Measurements from ENCODE around the gene WDR31. TPM values are rescaled to one million over a fixed set of nuclear protein-coding genes. Genes with fewer than 3 reads are reported as not detected.

WDR31 gene
- total and polyA plus RNA-seq, 4 donors = 1.8 to 7.0 (median 4.0) TPM

DNA sequence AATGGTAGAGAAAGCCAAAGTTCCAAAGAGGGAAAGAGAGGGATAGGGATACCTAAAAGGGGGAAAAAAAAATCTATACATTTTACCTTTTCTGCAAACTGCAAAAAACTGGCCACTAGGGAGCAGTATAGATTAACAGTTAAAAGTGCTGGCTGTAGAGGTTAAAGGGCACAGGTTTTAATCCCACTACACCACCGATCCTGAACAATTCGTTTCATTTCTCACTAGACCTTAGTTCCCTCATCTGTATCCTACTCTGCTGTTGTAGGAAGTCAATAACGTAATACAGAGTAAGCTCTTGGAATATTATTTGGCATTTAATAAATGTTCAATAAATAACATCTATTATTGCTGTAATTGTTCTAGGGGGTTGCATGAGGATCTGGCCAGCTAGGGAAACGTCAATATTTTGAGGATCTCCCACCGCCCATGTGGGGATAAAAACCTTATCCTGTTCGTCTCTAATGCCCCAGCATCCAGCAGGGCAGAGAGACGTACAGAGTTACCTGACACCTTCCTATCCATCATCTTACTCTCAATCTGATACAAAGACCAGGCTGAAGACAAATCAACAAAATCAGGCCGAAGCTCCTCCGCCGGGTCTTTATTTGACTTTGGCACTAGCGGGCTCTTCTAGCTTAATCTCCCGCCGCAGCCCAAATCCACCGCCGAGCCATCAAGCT is 65.5 kb downstream of the WDR31 start:
- H3K36me3 ChIP-seq (ENCODE audit: control insufficient read depth in 4 of 4, insufficient read depth in 4 of 4, low read length in 4 of 4) = peaks cover 19 to 40% (median 33%) of the 10 kb centered on the region in 4 donors
- H3K9me3 ChIP-seq (ENCODE audit: control insufficient read depth in 4 of 4, insufficient read depth in 3 of 4, low read length in 3 of 4) = no peaks in the 10 kb centered on the region
- DNase-seq = peak; percentile 23 to 82 (median 81)
- H3K9ac ChIP-seq (ENCODE audit: insufficient read depth in 1 of 2, low read length in 2 of 2) = peak overlapping the region; percentile 99
- H3K27me3 ChIP-seq (ENCODE audit: control insufficient read depth in 3 of 3, insufficient read depth in 3 of 3, low read length in 2 of 3) = no peaks in the 10 kb centered on the region
- H3K4me1 ChIP-seq (ENCODE audit: control insufficient read depth in 5 of 5, insufficient read depth in 5 of 5, low read length in 5 of 5) = peaks cover 0 to 18% (median 7%) of the 10 kb centered on the region in 5 donors
- 1 to 2% methylated on average over 15 of the region's 15 CpGs for WGBS, 2 donors
- peak overlapping the region; percentile 69 for H3K4me3 ChIP-seq
- ATAC-seq (ENCODE audit: insufficient read depth, low FRiP score) = peak; percentile 50
- H3K27ac ChIP-seq (ENCODE audit: low read depth in 1 of 2, low read length in 1 of 2) = peak overlapping the region; percentile 90 to 96
- TF ChIP-seq, protein P1, sequence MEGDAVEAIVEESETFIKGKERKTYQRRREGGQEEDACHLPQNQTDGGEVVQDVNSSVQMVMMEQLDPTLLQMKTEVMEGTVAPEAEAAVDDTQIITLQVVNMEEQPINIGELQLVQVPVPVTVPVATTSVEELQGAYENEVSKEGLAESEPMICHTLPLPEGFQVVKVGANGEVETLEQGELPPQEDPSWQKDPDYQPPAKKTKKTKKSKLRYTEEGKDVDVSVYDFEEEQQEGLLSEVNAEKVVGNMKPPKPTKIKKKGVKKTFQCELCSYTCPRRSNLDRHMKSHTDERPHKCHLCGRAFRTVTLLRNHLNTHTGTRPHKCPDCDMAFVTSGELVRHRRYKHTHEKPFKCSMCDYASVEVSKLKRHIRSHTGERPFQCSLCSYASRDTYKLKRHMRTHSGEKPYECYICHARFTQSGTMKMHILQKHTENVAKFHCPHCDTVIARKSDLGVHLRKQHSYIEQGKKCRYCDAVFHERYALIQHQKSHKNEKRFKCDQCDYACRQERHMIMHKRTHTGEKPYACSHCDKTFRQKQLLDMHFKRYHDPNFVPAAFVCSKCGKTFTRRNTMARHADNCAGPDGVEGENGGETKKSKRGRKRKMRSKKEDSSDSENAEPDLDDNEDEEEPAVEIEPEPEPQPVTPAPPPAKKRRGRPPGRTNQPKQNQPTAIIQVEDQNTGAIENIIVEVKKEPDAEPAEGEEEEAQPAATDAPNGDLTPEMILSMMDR (IDR thresholded peaks at IDR 0.05; ENCODE audit: control extremely low read depth, extremely low read depth) = peak; percentile 61

DNA sequence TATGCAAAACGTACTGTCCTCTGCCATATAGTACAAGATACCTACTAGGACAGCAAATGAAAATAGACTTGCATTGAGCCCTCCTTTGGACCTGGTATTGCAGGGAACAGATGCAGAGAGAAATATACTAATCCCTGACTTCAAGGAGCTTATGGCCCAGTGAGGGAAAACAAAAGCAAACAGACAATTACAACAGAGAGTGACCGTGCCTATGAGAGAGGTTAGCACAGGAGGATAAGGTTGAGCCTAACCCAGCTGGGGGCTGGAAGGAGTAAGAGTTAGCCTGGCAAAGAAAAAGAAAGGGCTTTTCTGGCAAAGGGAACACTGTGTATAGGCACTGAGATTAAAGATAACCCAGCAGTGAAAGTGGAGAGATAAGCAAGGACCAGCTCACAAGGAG is 70.2 kb downstream of the WDR31 start:
- TF ChIP-seq, protein P1 (IDR thresholded peaks at IDR 0.05; ENCODE audit: control extremely low read depth, extremely low read depth) = no peak
- Histone ChIP-seq H3K27me3 (ENCODE audit: control insufficient read depth in 3 of 3, insufficient read depth in 3 of 3, low read length in 2 of 3) (no peaks in the 10 kb centered on the region), H3K4me3 (no peak overlapping the region), H3K9me3 (ENCODE audit: control insufficient read depth in 4 of 4, insufficient read depth in 3 of 4, low read length in 3 of 4) (no peaks in the 10 kb centered on the region), H3K9ac (ENCODE audit: insufficient read depth in 1 of 2, low read length in 2 of 2) (no peak overlapping the region), H3K36me3 (ENCODE audit: control insufficient read depth in 4 of 4, insufficient read depth in 4 of 4, low read length in 4 of 4) (peaks cover 18 to 40% (median 27%) of the 10 kb centered on the region in 4 donors), H3K4me1 (ENCODE audit: control insufficient read depth in 5 of 5, insufficient read depth in 5 of 5, low read length in 5 of 5) (peaks cover 0 to 11% (median 0%) of the 10 kb centered on the region in 5 donors), H3K27ac (ENCODE audit: low read depth in 1 of 2, low read length in 1 of 2) (no peak overlapping the region)
- no peak for ATAC-seq (ENCODE audit: insufficient read depth, low FRiP score)
- WGBS, 2 donors = 90 to 95% methylated on average over 2 of the region's 2 CpGs
- DNase-seq = no peak

DNA sequence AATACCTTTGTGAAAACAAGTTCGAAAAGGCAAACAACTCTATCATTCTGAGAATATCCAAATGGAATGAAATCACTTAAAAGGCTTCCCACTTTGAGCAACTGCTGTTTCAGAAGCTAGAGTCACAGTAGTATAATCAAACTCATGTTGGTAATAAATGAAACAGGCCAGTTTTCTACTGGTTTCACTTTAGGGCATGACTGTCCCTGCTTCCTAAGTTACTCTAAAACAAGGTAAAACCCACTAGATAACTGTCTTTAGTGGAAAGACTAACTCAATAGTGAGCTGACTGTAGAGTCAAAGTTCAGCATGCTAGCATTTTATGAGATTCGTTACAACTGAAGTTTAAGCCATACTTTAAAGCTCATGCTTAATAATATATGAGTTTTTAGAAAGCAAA is 70.7 kb downstream of the WDR31 start:
- ATAC-seq (ENCODE audit: insufficient read depth, low FRiP score) (no peak), DNase-seq (no peak)
- Histone ChIP-seq H3K9ac (ENCODE audit: insufficient read depth in 1 of 2, low read length in 2 of 2) (no peak overlapping the region), H3K27ac (ENCODE audit: low read depth in 1 of 2, low read length in 1 of 2) (no peak overlapping the region), H3K27me3 (ENCODE audit: control insufficient read depth in 3 of 3, insufficient read depth in 3 of 3, low read length in 2 of 3) (no peaks in the 10 kb centered on the region), H3K36me3 (ENCODE audit: control insufficient read depth in 4 of 4, insufficient read depth in 4 of 4, low read length in 4 of 4) (peaks cover 18 to 42% (median 27%) of the 10 kb centered on the region in 4 donors), H3K9me3 (ENCODE audit: control insufficient read depth in 4 of 4, insufficient read depth in 3 of 4, low read length in 3 of 4) (no peaks in the 10 kb centered on the region), H3K4me1 (ENCODE audit: control insufficient read depth in 5 of 5, insufficient read depth in 5 of 5, low read length in 5 of 5) (peaks cover 0 to 6% (median 0%) of the 10 kb centered on the region in 5 donors), H3K4me3 (no peak overlapping the region)
- TF ChIP-seq, protein P1 (IDR thresholded peaks at IDR 0.05; ENCODE audit: control extremely low read depth, extremely low read depth) = no peak
- WGBS, 2 donors = 95 to 97% methylated on average over 2 of the region's 2 CpGs
